Measurements from ENCODE around the gene KCTD18.

Gene KCTD18

GRCh38 chr2:200509612-200510433 is at the start of gene KCTD18:
Gene KCTD18, minus strand, starts transcription at chr2:200510068. Its CDS starts 3,052 bp downstream, at chr2:200507016.
- no peak for TF ChIP-seq ZNF274 (IDR thresholded peaks at IDR 0.05; ENCODE audit: low read depth, low read length)
- peak within 1 kb of the TSS; percentile 85 for H3K4me3 ChIP-seq (ENCODE audit: low read length)

- no peak overlapping the region for H3K4me3 ChIP-seq (ENCODE audit: low read length)
- TF ChIP-seq ZNF274 (IDR thresholded peaks at IDR 0.05; ENCODE audit: low read depth, low read length): no peak
These were observed 30.9 kb upstream of the KCTD18 start for GRCh38 chr2:200540793-200541192.

- H3K4me3 ChIP-seq (ENCODE audit: low read length): no peak overlapping the region
- TF ChIP-seq ZNF274 (IDR thresholded peaks at IDR 0.05; ENCODE audit: low read depth, low read length): no peak
These were observed 28.3 kb upstream of the KCTD18 start for GRCh38 chr2:200538139-200538538.

DNA sequence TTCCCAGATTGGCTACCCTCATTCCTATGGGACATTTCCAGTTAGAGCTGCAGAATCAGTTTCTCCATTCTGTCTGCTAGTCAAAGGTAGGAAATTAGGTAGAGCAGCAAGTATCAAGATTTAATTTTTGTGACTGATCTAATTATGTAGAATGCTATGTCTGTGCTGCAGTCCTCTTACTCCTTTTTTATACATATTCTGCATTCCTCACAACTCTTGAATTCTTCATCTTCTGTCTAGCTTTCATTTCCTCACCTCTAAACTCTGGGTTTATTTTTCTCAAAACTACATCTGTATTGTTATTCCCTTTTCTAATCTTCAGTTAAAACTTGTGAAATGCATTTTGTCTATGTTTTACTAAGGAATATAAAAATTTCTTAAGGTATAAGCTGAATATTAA is 24.7 kb upstream of the KCTD18 start:
- TF ChIP-seq ZNF274 (IDR thresholded peaks at IDR 0.05; ENCODE audit: low read depth, low read length): no peak
- H3K4me3 ChIP-seq (ENCODE audit: low read length): no peak overlapping the region

- no peak overlapping the region for H3K4me3 ChIP-seq (ENCODE audit: low read length)
- no peak for TF ChIP-seq ZNF274 (IDR thresholded peaks at IDR 0.05; ENCODE audit: low read depth, low read length)
These were observed 23.9 kb upstream of the KCTD18 start for GRCh38 chr2:200533754-200534153.

GRCh38 chr2:200528228-200528627 is 18.4 kb upstream of the KCTD18 start:
- no peak for TF ChIP-seq ZNF274 (IDR thresholded peaks at IDR 0.05; ENCODE audit: low read depth, low read length)

GRCh38 chr2:200525882-200526651 is 16.2 kb upstream of the KCTD18 start, which contains the start of gene SGO2:
Gene SGO2, plus strand, starts transcription at chr2:200526207. Its CDS starts 6,769 bp downstream, at chr2:200532976.
- TF ChIP-seq ZNF274 (IDR thresholded peaks at IDR 0.05; ENCODE audit: low read depth, low read length): no peak
- H3K4me3 ChIP-seq (ENCODE audit: low read length): peak within 1 kb of the TSS; percentile 93

More at GRCh38 chr2:200528228-200528627, 18.4 kb upstream of the KCTD18 start:
- no peak overlapping the region for H3K4me3 ChIP-seq (ENCODE audit: low read length)

GRCh38 chr2:200525551-200525881 is 15.6 kb upstream of the KCTD18 start:
- TF ChIP-seq ZNF274 (IDR thresholded peaks at IDR 0.05; ENCODE audit: low read depth, low read length): no peak
- H3K4me3 ChIP-seq (ENCODE audit: low read length): peak overlapping the region; percentile 48

DNA sequence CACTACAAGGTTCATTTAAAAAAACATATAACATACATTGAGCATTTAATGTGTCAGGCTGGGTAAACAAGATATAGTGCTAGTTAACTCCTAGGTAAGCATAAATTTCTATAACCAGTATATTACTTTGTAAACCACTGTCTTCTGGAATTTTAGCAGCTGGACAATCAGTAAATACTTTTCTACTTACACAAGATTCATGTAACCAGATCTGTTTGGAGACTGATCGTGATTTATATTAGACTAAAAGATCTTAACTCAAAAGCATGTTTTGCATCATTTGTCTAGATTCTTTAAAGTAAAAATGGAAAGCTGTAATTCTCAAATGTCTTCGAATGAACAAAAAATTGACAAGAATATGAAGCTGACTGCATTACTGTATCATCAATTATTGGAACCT is 15.2 kb upstream of the KCTD18 start:
- no peak for TF ChIP-seq ZNF274 (IDR thresholded peaks at IDR 0.05; ENCODE audit: low read depth, low read length)
- H3K4me3 ChIP-seq (ENCODE audit: low read length): no peak overlapping the region

- TF ChIP-seq ZNF274 (IDR thresholded peaks at IDR 0.05; ENCODE audit: low read depth, low read length): no peak
- no peak overlapping the region for H3K4me3 ChIP-seq (ENCODE audit: low read length)
These were observed 13.7 kb upstream of the KCTD18 start for GRCh38 chr2:200523604-200524003.

DNA sequence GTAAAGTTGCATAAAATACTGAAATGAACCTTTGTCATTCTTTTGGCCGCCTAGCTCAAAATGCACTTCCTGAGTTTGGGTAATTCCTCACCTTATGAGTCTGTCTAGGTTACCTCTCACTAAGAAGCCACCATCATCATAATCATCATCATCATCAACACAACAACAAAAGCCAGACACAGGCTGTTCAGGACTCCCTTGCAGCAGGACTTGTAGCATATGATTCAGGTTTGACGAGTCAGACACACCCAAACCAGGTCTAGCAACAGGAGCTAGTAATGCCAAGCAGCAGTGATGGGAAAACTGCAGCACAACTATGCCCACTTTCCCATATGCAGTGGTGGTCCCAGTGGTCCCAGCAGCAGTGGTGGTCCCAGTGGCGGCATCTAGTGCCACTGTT is 13.3 kb upstream of the KCTD18 start:
- H3K4me3 ChIP-seq (ENCODE audit: low read length): no peak overlapping the region
- no peak for TF ChIP-seq ZNF274 (IDR thresholded peaks at IDR 0.05; ENCODE audit: low read depth, low read length)

- no peak for TF ChIP-seq ZNF274 (IDR thresholded peaks at IDR 0.05; ENCODE audit: low read depth, low read length)
These were observed 5.3 kb upstream of the KCTD18 start for GRCh38 chr2:200515155-200515554.

DNA sequence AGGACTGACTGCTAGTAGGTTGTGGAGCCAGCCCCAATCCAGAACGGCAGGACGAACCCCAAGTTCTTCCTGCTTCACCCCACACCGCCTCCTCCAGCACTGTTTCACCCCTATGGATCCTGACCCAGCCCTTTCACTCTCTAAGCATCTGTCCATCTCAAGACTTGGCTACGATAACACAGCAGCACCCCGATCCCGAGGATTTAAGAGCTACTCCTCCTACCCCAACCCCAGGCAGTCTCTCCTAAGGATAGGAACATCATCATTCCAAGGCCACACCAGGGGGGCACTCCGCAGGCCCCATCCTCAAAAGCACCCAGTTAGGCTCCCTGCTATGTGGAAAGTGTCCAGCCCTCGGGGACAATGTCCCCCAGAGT is 645 bp downstream of the KCTD18 start:
- no peak for TF ChIP-seq ZNF274 (IDR thresholded peaks at IDR 0.05; ENCODE audit: low read depth, low read length)
- peak overlapping the region; percentile 74 for H3K4me3 ChIP-seq (ENCODE audit: low read length)

More at GRCh38 chr2:200515155-200515554, 5.3 kb upstream of the KCTD18 start:
- H3K4me3 ChIP-seq (ENCODE audit: low read length): no peak overlapping the region

- no peak overlapping the region for H3K4me3 ChIP-seq (ENCODE audit: low read length)
- no peak for TF ChIP-seq ZNF274 (IDR thresholded peaks at IDR 0.05; ENCODE audit: low read depth, low read length)
These were observed 2.7 kb downstream of the KCTD18 start for GRCh38 chr2:200507179-200507578.

GRCh38 chr2:200506679-200507078 is 3.2 kb downstream of the KCTD18 start:
- no peak overlapping the region for H3K4me3 ChIP-seq (ENCODE audit: low read length)
- TF ChIP-seq ZNF274 (IDR thresholded peaks at IDR 0.05; ENCODE audit: low read depth, low read length): no peak
